HK-2 (cell line): ENCODE measurements around the gene PPP1R2.
"Not testable (repeated sequence)": the region's sequence is repeated elsewhere in the genome, so short reads cannot be mapped to it uniquely, and the experiment has no call there.

Experiments
- DNase-seq: peaks from one replicate; pipeline ENCODE4 v3.0.0-alpha.2; 2018; ENCODE audit not compliant: unreplicated experiment

PPP1R2 gene

DNA sequence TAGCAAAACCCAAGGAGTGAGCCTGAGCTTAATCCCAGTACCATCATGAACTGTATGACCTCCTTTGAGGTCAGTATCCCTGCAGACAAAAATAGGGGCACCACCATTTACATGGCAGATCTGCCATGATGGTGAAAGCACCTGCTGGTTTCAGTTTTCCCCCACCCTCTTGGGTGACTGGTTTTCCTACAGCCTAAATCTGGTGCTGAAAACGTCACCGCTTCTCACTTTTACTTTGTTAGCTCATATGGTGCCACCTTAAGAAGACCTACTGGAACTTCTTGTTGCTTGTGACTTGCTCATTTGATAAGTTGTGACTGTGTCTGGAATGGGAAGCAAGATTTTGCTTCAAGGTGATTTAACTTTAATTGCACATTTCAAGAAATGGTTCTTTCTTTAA lies 5.1 kb downstream of the PPP1R2 start:
- DNase-seq: no peak

DNA sequence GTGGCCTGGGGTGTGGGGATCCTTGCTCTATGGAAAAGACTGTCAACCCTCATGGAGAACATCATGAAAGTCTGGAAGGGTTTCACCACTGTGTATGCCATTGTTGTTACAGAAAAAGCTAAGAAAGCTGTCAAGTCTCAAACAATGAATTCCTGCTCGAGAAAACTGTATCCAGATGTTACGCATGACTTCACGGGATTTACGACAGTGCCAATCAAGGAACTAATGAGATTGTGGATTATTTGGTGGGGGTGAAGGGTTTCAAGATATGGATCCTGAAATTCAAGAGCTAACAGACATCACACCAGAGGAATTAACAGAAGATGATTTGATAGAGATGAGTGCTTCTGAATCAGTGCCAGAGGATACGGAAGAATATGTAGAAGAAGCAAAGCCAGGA lies 7.8 kb downstream of the PPP1R2 start:
- no peak for DNase-seq

- no peak for DNase-seq
Observed at GRCh38 chr3:195532834-195533233, 10.3 kb downstream of the PPP1R2 start.

DNA sequence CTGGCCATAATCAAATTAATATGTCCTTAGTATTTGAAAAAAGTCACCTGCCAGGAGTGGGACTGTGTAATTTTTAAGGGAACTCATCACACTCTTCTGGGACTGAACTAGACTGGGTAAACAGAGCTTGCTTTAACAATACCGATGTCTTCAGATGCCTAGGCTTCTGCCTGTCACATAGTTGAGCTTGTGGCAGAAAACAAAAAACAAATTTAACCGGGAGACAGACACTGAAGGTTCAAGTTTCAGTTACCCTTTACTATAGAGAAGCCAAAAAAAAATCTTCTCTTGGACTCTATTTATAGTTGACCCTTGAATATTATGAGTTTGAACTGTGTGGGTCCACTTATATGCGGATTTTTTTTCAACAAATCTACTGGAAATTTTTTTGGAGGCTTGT lies 10.8 kb downstream of the PPP1R2 start:
- no peak for DNase-seq

DNA sequence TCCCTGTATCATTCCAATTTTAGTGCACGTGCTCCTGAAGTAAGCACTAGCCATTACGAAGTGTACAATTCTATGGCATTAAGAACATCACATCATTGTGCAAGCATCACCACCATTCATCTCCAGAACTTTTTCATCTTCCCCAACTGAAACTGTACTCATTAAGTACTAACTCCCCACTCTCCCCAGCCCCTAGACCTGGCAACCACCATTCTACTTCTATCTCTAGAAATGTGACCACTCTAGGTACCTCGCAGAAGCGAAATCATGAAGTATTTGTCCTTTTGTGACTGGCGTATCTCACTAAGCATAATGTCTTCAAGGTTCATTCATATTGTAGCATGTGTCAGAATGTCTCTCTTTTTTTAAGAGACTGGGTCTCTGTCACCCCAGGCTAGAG lies 11.4 kb downstream of the PPP1R2 start:
- DNase-seq: no peak

- no peak for DNase-seq
Observed at GRCh38 chr3:195526492-195526891, 16.6 kb downstream of the PPP1R2 start.

DNA sequence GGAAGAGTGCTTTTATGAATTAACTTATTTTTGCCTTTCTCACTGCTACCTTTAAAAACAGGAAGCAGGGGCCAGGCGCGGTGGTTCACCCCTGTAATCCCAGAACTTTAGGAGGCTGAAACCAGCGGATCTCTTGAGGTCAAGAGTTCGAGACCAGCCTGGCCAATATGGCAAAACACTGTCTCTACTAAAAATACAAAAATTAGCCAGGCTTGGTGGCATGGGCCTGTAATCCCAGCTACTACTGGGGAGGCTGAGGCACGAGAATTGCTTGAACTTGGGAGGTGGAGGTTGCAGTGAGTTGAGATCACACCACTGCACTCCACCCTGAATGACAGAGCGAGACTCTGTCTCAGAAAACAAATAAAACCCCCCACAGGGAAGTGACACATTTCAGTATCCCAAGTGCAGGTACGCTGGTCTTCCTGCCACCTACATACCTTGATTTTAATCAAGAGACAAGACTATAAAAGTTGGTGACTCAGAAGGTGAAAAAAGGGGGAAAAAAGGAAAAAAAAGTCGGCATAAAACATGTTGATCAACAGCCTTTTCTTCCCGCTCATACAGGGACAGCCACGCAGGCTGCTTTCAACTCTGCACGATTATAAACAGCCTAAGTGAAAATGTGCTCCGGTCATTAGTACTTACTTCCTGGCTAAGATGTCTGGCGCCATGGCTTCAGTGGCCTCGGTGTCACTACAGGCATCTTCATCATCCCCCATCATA lies 18.8 kb downstream of the PPP1R2 start:
- no peak for DNase-seq

- DNase-seq: no peak
Observed at GRCh38 chr3:195522254-195523023, 20.7 kb downstream of the PPP1R2 start.

- no peak for DNase-seq
Observed at GRCh38 chr3:195517030-195517429, 26.1 kb downstream of the PPP1R2 start.

DNA sequence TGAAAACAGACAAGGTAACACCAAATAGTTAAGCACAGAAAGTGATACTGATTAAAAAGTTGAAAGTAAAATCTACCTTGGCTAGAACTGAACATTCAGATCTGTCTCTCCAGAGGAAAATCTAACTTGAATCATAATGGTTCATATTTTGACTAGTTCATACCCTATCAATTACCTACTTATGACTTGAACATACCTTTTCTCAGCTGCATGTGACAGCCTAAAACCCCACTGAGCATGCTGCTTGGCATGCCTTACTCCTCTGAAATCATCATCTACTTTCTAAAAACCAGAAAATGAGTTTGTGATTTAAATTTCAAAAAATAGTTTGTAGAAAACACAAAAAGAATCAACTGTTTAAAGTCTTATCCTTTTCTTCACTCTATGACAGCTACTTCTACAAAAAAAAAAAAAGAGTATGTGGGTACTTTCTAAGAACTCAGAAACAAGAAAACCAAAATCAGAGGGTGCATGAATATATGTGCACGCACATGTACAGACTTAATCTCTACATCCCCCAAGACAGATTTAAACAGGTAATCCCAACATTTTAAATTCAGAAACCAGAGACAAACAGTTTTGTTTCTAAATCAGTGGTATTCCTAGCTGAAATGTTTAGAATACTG lies 28.4 kb downstream of the PPP1R2 start:
- not testable (repeated sequence) for DNase-seq

GRCh38 chr3:195512798-195513345 lies 30.3 kb downstream of the PPP1R2 start:
- DNase-seq: no peak

GRCh38 chr3:195511136-195511535 lies 32.0 kb downstream of the PPP1R2 start:
- no peak for DNase-seq

DNA sequence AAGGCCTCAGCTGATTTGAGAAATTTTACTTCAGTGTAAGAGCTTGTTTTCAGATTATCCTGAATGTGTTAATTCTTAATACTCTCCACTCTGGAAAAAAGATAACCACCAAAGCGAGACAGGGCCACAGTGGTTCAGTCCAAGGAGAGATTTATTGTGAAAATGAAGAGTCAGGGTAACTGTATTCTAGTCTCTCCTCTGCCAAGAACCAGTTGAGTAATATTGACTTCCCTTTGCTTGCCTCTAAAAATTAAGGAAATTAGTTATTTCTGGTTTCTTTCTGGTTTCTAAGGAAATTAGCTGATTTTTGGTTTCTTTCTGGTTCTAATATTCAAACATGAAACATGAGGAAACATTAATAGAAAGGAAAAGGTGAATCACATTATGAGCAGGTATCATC lies 34.9 kb downstream of the PPP1R2 start:
- DNase-seq: no peak

DNA sequence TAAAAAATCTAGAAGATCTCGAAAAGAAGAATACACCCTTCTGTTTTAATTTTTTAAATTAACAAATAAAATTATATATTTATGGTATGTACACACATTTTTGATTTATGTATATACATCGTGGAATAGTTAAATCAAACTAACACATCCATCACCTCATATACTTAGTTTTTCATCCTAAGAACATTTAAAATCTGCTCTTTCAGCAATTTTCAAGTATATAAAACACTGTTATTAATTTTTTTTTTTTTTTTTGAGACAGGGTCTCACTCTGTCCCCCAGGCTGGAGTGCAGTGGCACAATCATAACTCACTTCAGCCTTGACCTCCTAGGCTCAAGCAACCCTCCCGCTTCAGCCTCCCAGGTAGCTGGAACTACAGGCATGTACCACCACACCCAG lies 67.5 kb downstream of the PPP1R2 start:
- no peak for DNase-seq

DNA sequence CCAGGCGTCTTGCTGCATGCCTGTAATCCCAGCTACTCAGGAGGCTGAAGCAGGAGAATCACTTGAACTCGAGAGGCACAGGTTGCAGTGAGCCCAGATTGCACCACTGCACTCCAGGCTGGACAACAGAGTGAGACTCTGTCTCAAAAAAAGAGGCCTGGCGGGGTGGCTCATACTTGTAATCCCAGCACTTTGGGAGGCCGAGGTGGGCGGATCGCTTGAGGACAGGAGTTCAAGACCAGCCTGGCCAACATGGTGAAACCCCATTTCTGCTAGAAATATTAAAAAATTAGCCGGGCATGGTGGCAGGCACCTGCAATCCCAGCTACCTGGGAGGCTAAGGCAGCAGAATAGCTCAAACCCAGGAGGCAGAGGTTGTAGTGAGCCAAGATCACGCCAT lies 68.0 kb downstream of the PPP1R2 start:
- not testable (repeated sequence) for DNase-seq

- DNase-seq: no peak
Observed at GRCh38 chr3:195468841-195469240, 74.3 kb downstream of the PPP1R2 start.

DNA sequence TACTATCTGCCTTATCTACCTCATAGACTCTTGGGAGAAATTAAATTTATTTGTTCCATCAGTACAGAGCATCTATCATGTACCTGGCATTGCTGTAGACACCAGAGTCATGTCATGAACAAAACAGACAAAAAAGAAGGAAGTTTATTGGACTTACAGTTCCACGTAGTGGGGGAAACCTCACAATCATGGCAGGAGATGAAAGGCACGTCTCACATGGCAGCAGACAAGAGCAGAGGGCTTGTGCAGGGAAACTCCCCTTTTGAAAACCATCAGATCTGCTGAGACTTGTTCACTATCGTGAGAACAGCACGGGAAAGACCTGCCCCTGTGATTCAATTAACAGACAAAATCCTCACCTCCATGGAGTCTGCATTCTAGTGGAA lies 74.7 kb downstream of the PPP1R2 start:
- DNase-seq: no peak

DNA sequence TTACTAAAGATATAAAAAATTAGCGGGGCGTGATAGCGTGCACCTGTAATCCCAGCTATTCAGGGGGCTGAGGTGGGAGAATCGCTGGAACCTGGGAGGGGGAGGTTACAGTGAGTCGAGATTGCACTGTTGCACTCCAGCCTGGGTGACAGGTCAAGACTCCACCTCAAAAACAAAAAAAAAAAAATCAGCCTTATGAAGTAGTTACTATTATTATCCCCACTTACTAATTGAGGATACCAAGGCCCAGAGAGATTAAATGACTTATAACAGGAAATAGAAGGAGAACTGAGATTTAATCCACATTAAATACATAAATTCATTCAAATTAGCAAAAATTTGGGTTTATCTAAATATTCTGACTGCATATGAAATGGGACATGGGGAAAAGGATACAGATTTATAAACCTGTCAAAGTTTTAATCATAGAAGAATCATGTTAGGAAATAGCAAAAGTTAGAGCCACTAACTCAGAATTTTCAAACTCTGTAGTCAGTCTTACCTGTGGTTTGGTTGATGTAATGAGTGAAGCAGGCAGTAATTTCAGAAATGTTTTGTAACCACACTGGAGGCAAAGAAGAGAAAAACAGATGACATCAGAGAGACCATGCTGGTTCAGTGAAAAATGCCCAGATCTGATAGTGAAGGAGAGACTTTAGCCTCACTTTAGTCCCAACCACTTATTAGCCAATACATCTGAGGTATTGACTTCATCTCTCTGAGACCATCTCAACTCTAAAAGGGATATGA lies 75.3 kb downstream of the PPP1R2 start:
- no peak for DNase-seq

DNA sequence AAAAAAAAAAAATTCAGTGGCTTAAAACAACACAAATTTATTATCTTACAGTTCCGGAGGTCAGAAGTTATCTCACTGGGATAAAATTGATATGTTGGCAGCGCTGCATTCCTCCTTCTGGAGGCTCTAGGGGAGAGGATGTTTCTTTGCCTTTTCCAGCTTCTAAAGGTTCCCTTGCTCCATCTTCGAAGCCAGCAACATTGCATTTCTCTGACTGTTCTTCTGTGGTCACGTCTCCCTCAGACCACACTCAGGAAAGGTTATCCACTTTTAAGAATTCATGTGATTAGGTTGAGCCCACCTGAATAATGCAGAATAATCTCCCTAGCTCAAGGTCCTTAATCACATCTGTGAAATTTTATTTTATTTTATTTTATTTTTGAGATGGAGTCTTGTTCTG lies 76.9 kb downstream of the PPP1R2 start:
- DNase-seq: no peak
